ENCODE measurements around the gene HYI. TPM values are rescaled to one million over a fixed set of nuclear protein-coding genes. Genes with fewer than 3 reads are reported as not detected.

The HYI gene
- total RNA-seq, 1 experiment from 2014 or later, result 43.5 TPM

DNA sequence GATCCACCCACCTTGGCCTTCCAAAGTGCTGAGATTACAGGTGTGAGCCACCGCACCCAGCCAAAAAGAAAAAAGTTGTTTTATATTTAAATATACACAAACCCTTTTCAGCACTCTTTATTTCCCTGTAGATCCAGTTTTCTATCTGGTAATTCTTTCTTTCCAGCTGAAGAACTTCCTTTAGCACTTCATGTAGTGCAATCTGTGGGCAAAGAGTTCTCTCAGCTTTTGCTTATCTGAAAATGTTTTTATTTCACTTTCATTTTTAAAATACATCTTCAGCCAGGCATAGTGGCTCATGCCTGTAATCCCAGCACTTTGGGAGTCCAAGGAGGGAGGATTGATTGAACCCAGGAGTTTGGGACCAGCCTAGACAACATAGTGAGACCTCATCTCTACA is 28.5 kb upstream of the HYI start:
- peaks cover 11% of the 10 kb centered on the region; the same call in 1 of the 2 replicates for H3K4me1 ChIP-seq (replicated peaks; ENCODE audit: insufficient read depth)
- H3K9me3 ChIP-seq (ENCODE audit: insufficient read depth, low read depth), result no peaks in the 10 kb centered on the region
- no peak overlapping the region for H2AFZ ChIP-seq
- no peaks in the 10 kb centered on the region for H3K27me3 ChIP-seq (ENCODE audit: insufficient read depth, low read depth)
- no peaks in the 10 kb centered on the region for H4K20me1 ChIP-seq (ENCODE audit: insufficient read depth)
- H3K9me2 ChIP-seq (ENCODE audit: insufficient read depth), result no peaks in the 10 kb centered on the region
- H3K36me3 ChIP-seq (ENCODE audit: low read depth), result no peaks in the 10 kb centered on the region
- H3K79me2 ChIP-seq (ENCODE audit: low read depth), result no peaks in the 10 kb centered on the region
- H3K4me3 ChIP-seq, result no peak overlapping the region
- H3F3A ChIP-seq (ENCODE audit: insufficient read depth, low read depth), result peaks cover 4% of the 10 kb centered on the region; the same call in 1 of the 2 replicates
- TF ChIP-seq EZH2 (IDR thresholded peaks at IDR 0.05; ENCODE audit: low read depth), result no peak
- TF ChIP-seq, protein P1, sequence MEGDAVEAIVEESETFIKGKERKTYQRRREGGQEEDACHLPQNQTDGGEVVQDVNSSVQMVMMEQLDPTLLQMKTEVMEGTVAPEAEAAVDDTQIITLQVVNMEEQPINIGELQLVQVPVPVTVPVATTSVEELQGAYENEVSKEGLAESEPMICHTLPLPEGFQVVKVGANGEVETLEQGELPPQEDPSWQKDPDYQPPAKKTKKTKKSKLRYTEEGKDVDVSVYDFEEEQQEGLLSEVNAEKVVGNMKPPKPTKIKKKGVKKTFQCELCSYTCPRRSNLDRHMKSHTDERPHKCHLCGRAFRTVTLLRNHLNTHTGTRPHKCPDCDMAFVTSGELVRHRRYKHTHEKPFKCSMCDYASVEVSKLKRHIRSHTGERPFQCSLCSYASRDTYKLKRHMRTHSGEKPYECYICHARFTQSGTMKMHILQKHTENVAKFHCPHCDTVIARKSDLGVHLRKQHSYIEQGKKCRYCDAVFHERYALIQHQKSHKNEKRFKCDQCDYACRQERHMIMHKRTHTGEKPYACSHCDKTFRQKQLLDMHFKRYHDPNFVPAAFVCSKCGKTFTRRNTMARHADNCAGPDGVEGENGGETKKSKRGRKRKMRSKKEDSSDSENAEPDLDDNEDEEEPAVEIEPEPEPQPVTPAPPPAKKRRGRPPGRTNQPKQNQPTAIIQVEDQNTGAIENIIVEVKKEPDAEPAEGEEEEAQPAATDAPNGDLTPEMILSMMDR (conservative IDR thresholded peaks at IDR 0.05), result no peak
- no peak overlapping the region for H3K4me2 ChIP-seq
- ChIA-PET POLR2A (ENCODE audit: unreplicated experiment) (interaction anchor here (0.6 kb wide), 1 partner anchor 173 kb away, joined by 3 read pairs; no protein-coding TSS in a partner anchor), CTCF (no interaction called here)
- intact Hi-C loops (cut with micrococcal nuclease; ENCODE audit: unreplicated experiment), result no loop called here
- no peak for DNase-seq
- no TSS peak for BruUV-seq (replicated peaks)
- no peak overlapping the region for H3K27ac ChIP-seq

DNA sequence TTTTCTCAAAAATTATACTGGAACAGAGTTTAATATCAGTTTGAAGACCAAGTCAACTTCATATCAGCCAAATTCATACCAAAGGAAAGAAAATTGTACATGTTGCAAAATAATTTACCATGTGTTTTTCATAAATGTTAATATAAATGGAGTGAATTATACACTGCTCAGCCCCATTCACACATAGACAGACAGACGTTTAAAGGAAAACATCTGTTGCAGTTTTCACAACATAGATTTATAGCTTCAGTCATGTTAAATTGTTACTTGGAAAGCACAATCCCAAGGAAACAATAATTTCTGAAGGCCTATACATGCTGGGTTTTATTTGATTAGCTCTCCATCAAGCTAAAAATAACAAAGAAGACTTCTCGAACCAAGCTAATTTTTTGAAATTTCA is 27.8 kb upstream of the HYI start:
- H2AFZ ChIP-seq, result no peak overlapping the region
- intact Hi-C loops (cut with micrococcal nuclease; ENCODE audit: unreplicated experiment), result no loop called here
- no peak overlapping the region for H3K27ac ChIP-seq
- DNase-seq, result no peak
- H3F3A ChIP-seq (ENCODE audit: insufficient read depth, low read depth), result peaks cover 7% of the 10 kb centered on the region
- H3K4me2 ChIP-seq, result no peak overlapping the region
- no peaks in the 10 kb centered on the region for H3K9me3 ChIP-seq (ENCODE audit: insufficient read depth, low read depth)
- CTCF ChIA-PET, result no interaction called here
- TF ChIP-seq, protein P1 (conservative IDR thresholded peaks at IDR 0.05), result no peak
- TF ChIP-seq EZH2 (IDR thresholded peaks at IDR 0.05; ENCODE audit: low read depth), result no peak
- H3K9me2 ChIP-seq (ENCODE audit: insufficient read depth), result no peaks in the 10 kb centered on the region
- no peaks in the 10 kb centered on the region for H4K20me1 ChIP-seq (ENCODE audit: insufficient read depth)
- H3K79me2 ChIP-seq (ENCODE audit: low read depth), result no peaks in the 10 kb centered on the region
- no peak overlapping the region for H3K4me3 ChIP-seq
- peaks cover 18% of the 10 kb centered on the region for H3K4me1 ChIP-seq (replicated peaks; ENCODE audit: insufficient read depth)
- no peaks in the 10 kb centered on the region for H3K36me3 ChIP-seq (ENCODE audit: low read depth)
- no peaks in the 10 kb centered on the region for H3K27me3 ChIP-seq (ENCODE audit: insufficient read depth, low read depth)
- no TSS peak for BruUV-seq (replicated peaks)
- POLR2A ChIA-PET (ENCODE audit: unreplicated experiment), result interaction anchor here (0.6 to 0.7 kb wide), 2 partner anchors 31 to 172 kb away, joined by 3 to 4 read pairs; no protein-coding TSS in a partner anchor

DNA sequence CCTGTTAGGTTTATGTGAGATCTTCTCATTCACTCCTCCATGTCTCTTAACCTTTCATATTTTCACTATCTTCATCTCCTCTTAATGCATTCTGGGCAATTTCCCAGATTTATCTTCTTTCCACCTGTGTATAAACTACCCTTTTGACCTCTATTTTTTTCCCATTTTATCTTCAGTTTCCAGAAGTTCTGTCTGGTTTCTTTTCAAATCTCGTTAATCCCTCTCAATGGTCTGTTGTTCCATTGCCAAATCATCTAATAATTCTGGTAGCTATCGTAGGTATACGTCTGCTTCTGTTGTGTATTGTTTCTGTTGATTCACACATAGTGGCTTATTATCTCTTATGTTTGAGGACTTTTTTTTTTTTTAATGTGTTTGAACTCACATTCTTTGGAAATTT is 25.7 kb upstream of the HYI start:
- CTCF ChIA-PET, result interaction anchor here (0.6 kb wide), 1 partner anchor 99 kb away, joined by 5 read pairs; no protein-coding TSS in a partner anchor
- POLR2A ChIA-PET (ENCODE audit: unreplicated experiment), result no interaction called here
- intact Hi-C loops (cut with micrococcal nuclease; ENCODE audit: unreplicated experiment), result no loop called here

More for the DNA sequence above, 25.7 kb upstream of the HYI start:
- H3K36me3 ChIP-seq (ENCODE audit: low read depth), result no peaks in the 10 kb centered on the region
- BruUV-seq (replicated peaks), result no TSS peak
- H3K27ac ChIP-seq, result no peak overlapping the region
- no peaks in the 10 kb centered on the region for H3K9me2 ChIP-seq (ENCODE audit: insufficient read depth)
- no peaks in the 10 kb centered on the region for H4K20me1 ChIP-seq (ENCODE audit: insufficient read depth)
- TF ChIP-seq, protein P1 (conservative IDR thresholded peaks at IDR 0.05), result no peak
- no peak for TF ChIP-seq EZH2 (IDR thresholded peaks at IDR 0.05; ENCODE audit: low read depth)
- no peak for DNase-seq
- peaks cover 39% of the 10 kb centered on the region for H3K4me1 ChIP-seq (replicated peaks; ENCODE audit: insufficient read depth)
- H2AFZ ChIP-seq, result no peak overlapping the region
- no peaks in the 10 kb centered on the region for H3K79me2 ChIP-seq (ENCODE audit: low read depth)
- H3K4me3 ChIP-seq, result no peak overlapping the region
- no peaks in the 10 kb centered on the region for H3K27me3 ChIP-seq (ENCODE audit: insufficient read depth, low read depth)
- H3F3A ChIP-seq (ENCODE audit: insufficient read depth, low read depth), result peaks cover 16% of the 10 kb centered on the region
- no peak overlapping the region for H3K4me2 ChIP-seq
- H3K9me3 ChIP-seq (ENCODE audit: insufficient read depth, low read depth), result no peaks in the 10 kb centered on the region

Measured in PC-9 (cell line).